T-helper 1 cell (primary cell): ENCODE data around the gene PPFIA4.

Source experiments
- DNase-seq, 5 donors: peaks; one replicate each; pipeline ENCODE4 v3.0.0-alpha.2; 2012 to 2020

PPFIA4 gene

GRCh38 chr1:203085528-203086406, 59.5 kb downstream of the PPFIA4 start, which contains the start of gene MYOG:
MYOG (minus strand) TSS chr1:203086012; CDS start chr1:203085961, 51 bp downstream.
- DNase-seq: no peak

GRCh38 chr1:203086992-203087763, 60.9 kb downstream of the PPFIA4 start:
- DNase-seq: no peak

- no peak for DNase-seq
Measured at GRCh38 chr1:203088441-203088840, 62.1 kb downstream of the PPFIA4 start.

- no peak for DNase-seq
Measured at GRCh38 chr1:203089001-203089650, 62.8 kb downstream of the PPFIA4 start.

- DNase-seq: no peak
Measured at GRCh38 chr1:203089651-203090045, 63.4 kb downstream of the PPFIA4 start.

- DNase-seq: no peak
Measured at GRCh38 chr1:203090421-203091198, 64.3 kb downstream of the PPFIA4 start.

- no peak for DNase-seq
Measured at GRCh38 chr1:203091199-203091477, 64.8 kb downstream of the PPFIA4 start.

- DNase-seq: no peak
Measured at GRCh38 chr1:203091761-203092330, 65.6 kb downstream of the PPFIA4 start.

- DNase-seq: no peak
Measured at GRCh38 chr1:203093754-203094410, 67.6 kb downstream of the PPFIA4 start.

- no peak for DNase-seq
Measured at GRCh38 chr1:203095061-203095690, 68.9 kb downstream of the PPFIA4 start.

GRCh38 chr1:203096566-203096965, 70.3 kb downstream of the PPFIA4 start:
- no peak for DNase-seq

- DNase-seq: no peak
Measured at GRCh38 chr1:203097001-203097400, 70.7 kb downstream of the PPFIA4 start.

- DNase-seq: no peak
Measured at GRCh38 chr1:203098445-203098844, 72.2 kb downstream of the PPFIA4 start.

GRCh38 chr1:203098914-203099520, 72.7 kb downstream of the PPFIA4 start:
- no peak for DNase-seq

- no peak for DNase-seq
Measured at GRCh38 chr1:203099805-203100515, 73.7 kb downstream of the PPFIA4 start.

- no peak for DNase-seq
Measured at GRCh38 chr1:203100516-203100869, 74.2 kb downstream of the PPFIA4 start.

GRCh38 chr1:203101813-203102634, 75.7 kb downstream of the PPFIA4 start:
- no peak for DNase-seq

- DNase-seq: no peak
Measured at GRCh38 chr1:203103216-203103615, 76.9 kb downstream of the PPFIA4 start.

- DNase-seq: no peak
Measured at GRCh38 chr1:203103829-203104495, 77.7 kb downstream of the PPFIA4 start.
